Type B pancreatic cell (in vitro differentiated cells): Measurements from ENCODE around the gene TNS3. TPM values are rescaled to one million over a fixed set of nuclear protein-coding genes. Genes with fewer than 3 reads are reported as not detected.

Source experiments
- DNase-seq: peaks from one replicate; pipeline ENCODE4 v3.0.0; 2021; ENCODE audit warnings: mixed read lengths; ENCODE audit not compliant: unreplicated experiment; ENCODE audit errors: extremely low spot score
- H3K27ac Mint-ChIP-seq: 2 replicates; pipeline ENCODE4 v1.8.0; 2021; ENCODE audit warnings: mild to moderate bottlenecking, mixed read lengths
- H3K27me3 Mint-ChIP-seq: 2 replicates; pipeline ENCODE4 v1.8.0; 2021; ENCODE audit warnings: mixed read lengths
- H3K36me3 Mint-ChIP-seq: 2 replicates; pipeline ENCODE4 v1.8.0; 2021; ENCODE audit warnings: mixed read lengths
- H3K4me1 Mint-ChIP-seq: one replicate; pipeline ENCODE4 v1.8.0; 2021; ENCODE audit warnings: mixed read lengths; ENCODE audit not compliant: unreplicated experiment
- H3K4me3 Mint-ChIP-seq: 2 replicates; pipeline ENCODE4 v1.8.0; 2021; ENCODE audit warnings: mild to moderate bottlenecking, mixed read lengths
- H3K9me3 Mint-ChIP-seq: 2 replicates; pipeline ENCODE4 v1.8.0; 2021; ENCODE audit warnings: mixed read lengths
- total RNA-seq: library from RNA; stranded (reverse); gene quantifications from 2 replicates; pipeline ENCODE4 v1.2.1, GENCODE V29; 2021; ENCODE audit warnings: low replicate concordance
- TF ChIP-seq, protein P1 (sequence below): fragments of 200-600 bp; sonication (generic); conservative IDR thresholded peaks from 2 replicates; pipeline ENCODE4 v1.5.0; 2021; ENCODE audit warnings: antibody characterized with exemption, mild to moderate bottlenecking

Gene TNS3
- total RNA-seq, 1 donor from 2014 or later: 138 TPM

- TF ChIP-seq, protein P1, sequence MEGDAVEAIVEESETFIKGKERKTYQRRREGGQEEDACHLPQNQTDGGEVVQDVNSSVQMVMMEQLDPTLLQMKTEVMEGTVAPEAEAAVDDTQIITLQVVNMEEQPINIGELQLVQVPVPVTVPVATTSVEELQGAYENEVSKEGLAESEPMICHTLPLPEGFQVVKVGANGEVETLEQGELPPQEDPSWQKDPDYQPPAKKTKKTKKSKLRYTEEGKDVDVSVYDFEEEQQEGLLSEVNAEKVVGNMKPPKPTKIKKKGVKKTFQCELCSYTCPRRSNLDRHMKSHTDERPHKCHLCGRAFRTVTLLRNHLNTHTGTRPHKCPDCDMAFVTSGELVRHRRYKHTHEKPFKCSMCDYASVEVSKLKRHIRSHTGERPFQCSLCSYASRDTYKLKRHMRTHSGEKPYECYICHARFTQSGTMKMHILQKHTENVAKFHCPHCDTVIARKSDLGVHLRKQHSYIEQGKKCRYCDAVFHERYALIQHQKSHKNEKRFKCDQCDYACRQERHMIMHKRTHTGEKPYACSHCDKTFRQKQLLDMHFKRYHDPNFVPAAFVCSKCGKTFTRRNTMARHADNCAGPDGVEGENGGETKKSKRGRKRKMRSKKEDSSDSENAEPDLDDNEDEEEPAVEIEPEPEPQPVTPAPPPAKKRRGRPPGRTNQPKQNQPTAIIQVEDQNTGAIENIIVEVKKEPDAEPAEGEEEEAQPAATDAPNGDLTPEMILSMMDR: no peak
Measured at GRCh38 chr7:47231627-47232026, 350.3 kb downstream of the TNS3 start.

GRCh38 chr7:47231032-47231431 is 350.9 kb downstream of the TNS3 start:
- DNase-seq: no peak
- H3K27ac Mint-ChIP-seq: no peak overlapping the region
- H3K27me3 Mint-ChIP-seq: no peaks in the 10 kb centered on the region
- no peaks in the 10 kb centered on the region for H3K4me1 Mint-ChIP-seq
- H3K9me3 Mint-ChIP-seq: no peaks in the 10 kb centered on the region
- no peaks in the 10 kb centered on the region for H3K36me3 Mint-ChIP-seq
- TF ChIP-seq, protein P1: no peak
- H3K4me3 Mint-ChIP-seq: no peak overlapping the region

More at GRCh38 chr7:47231627-47232026, 350.3 kb downstream of the TNS3 start:
- H3K36me3 Mint-ChIP-seq: no peaks in the 10 kb centered on the region
- no peak overlapping the region for H3K27ac Mint-ChIP-seq
- H3K4me1 Mint-ChIP-seq: no peaks in the 10 kb centered on the region
- no peaks in the 10 kb centered on the region for H3K9me3 Mint-ChIP-seq
- DNase-seq: no peak
- H3K4me3 Mint-ChIP-seq: no peak overlapping the region
- H3K27me3 Mint-ChIP-seq: no peaks in the 10 kb centered on the region

GRCh38 chr7:47228386-47229014 is 353.4 kb downstream of the TNS3 start:
- Mint-ChIP-seq H3K4me3 (no peak overlapping the region), H3K27ac (no peak overlapping the region), H3K36me3 (no peaks in the 10 kb centered on the region), H3K4me1 (no peaks in the 10 kb centered on the region), H3K9me3 (no peaks in the 10 kb centered on the region), H3K27me3 (no peaks in the 10 kb centered on the region)
- no peak for DNase-seq
- TF ChIP-seq, protein P1: no peak

GRCh38 chr7:47227762-47228177 is 354.1 kb downstream of the TNS3 start:
- H3K9me3 Mint-ChIP-seq: no peaks in the 10 kb centered on the region
- DNase-seq: no peak
- H3K27me3 Mint-ChIP-seq: no peaks in the 10 kb centered on the region
- H3K4me1 Mint-ChIP-seq: no peaks in the 10 kb centered on the region
- TF ChIP-seq, protein P1: no peak
- H3K4me3 Mint-ChIP-seq: no peak overlapping the region
- no peaks in the 10 kb centered on the region for H3K36me3 Mint-ChIP-seq
- H3K27ac Mint-ChIP-seq: no peak overlapping the region

DNA sequence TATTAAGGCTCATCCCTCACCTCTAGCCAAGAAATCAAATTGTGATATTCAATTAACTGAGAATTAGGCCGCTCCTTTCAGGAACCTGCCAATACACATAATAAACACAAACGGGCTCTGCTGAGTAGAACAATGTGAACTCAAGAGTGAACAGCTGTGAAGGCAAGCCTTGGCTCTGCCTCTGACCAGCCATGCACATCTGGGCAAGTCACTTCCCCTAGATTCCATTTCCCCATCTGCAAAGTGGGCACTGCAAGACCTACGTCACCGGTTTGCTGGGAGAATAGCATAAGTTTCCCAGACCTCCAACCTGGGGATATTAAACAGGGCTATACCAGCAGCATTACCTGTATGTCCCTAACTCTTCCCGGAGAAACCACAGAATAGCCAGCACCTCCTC is 355.2 kb downstream of the TNS3 start:
- no peaks in the 10 kb centered on the region for H3K36me3 Mint-ChIP-seq
- TF ChIP-seq, protein P1: no peak
- H3K27ac Mint-ChIP-seq: no peak overlapping the region
- no peaks in the 10 kb centered on the region for H3K27me3 Mint-ChIP-seq
- H3K4me3 Mint-ChIP-seq: no peak overlapping the region
- H3K4me1 Mint-ChIP-seq: no peaks in the 10 kb centered on the region
- no peak for DNase-seq
- no peaks in the 10 kb centered on the region for H3K9me3 Mint-ChIP-seq
